Endothelial cell of umbilical vein (primary cell): ENCODE results near the gene UTF1. TPM values are rescaled to one million over a fixed set of nuclear protein-coding genes. Genes with fewer than 3 reads are reported as not detected.

Experiments used
- BruUV-seq: library from RNA; stranded (reverse); fragments of 400-500 nt; replicated peaks from 2 replicates; lab custom pipeline; 2021; lab: Mats Ljungman, UMichigan
- CTCF ChIA-PET: fragments of 300-600, 350-600 bp; sonication (Branson Sonifier 250); formaldehyde crosslinking; loops from one replicate; lab custom pipeline; 2021; ENCODE audit warnings: antibody characterized with exemption, inconsistent platforms; lab: Charles Lee
- POLR2A ChIA-PET: fragments of 300-600, 350-600 bp; sonication (Branson Sonifier 250); formaldehyde crosslinking; loops from one replicate; lab custom pipeline; 2021; ENCODE audit warnings: antibody characterized with exemption, inconsistent platforms; lab: Charles Lee
- DNase-seq: peaks from one replicate; pipeline ENCODE4 v3.0.0-alpha.2; 2011; ENCODE audit warnings: low read depth, low spot score
- FAIRE-seq: peaks from 2 replicates; lab custom pipeline; 2011; peaks lifted over from hg19 to GRCh38; lab: Jason Lieb, UNC
- H2AFZ ChIP-seq: 2 replicates; pipeline ENCODE4 v1.6.0; 2012; ENCODE audit warnings: low read depth, low read length, control low read depth, inconsistent platforms
- H3K27ac ChIP-seq: 2 replicates; pipeline ENCODE4 v1.5.1; 2011; ENCODE audit warnings: low read depth, mild to moderate bottlenecking, control low read depth, low read length, moderate library complexity; ENCODE audit not compliant: insufficient read depth
- H3K27me3 ChIP-seq, 2 experiments: 2 replicates each; pipeline versions ENCODE4 v1.6.0 to v1.6.1; 2011; ENCODE audit warnings: low read length in 2 of 2, mixed read lengths in 1 of 2; ENCODE audit not compliant: control insufficient read depth in 2 of 2, insufficient read depth in 2 of 2
- H3K36me3 ChIP-seq, 2 experiments: 2 replicates in 1 of 2; 3 replicates in 1 of 2; pipeline ENCODE4 v1.5.1; 2011; ENCODE audit warnings: low read length in 2 of 2, mild to moderate bottlenecking in 1 of 2, moderate library complexity in 1 of 2; ENCODE audit not compliant: control insufficient read depth in 2 of 2, insufficient read depth in 2 of 2; ENCODE audit errors: extremely low read depth in 1 of 2
- H3K4me1 ChIP-seq: 3 replicates; pipeline ENCODE4 v1.5.1; 2011; ENCODE audit warnings: mild to moderate bottlenecking, low read length; ENCODE audit not compliant: control insufficient read depth, insufficient read depth; ENCODE audit errors: extremely low read depth
- H3K4me2 ChIP-seq: 2 replicates; pipeline ENCODE4 v1.6.1; 2011; ENCODE audit warnings: low read length, control low read depth, mixed read lengths; ENCODE audit not compliant: insufficient read depth
- H3K4me3 ChIP-seq, 3 experiments: fragments of 200-600 bp in 1 of 3; sonication (generic), shearing (Covaris generic) in 1 of 3; replicated peaks in 1 of 3; 2 replicates each; pipeline ENCODE4 v1.5.1; 2011 to 2016; ENCODE audit warnings: control low read depth in 3 of 3, low read length in 3 of 3, mild to moderate bottlenecking in 2 of 3, inconsistent platforms in 1 of 3, low read depth in 1 of 3, moderate library complexity in 1 of 3; ENCODE audit not compliant: insufficient read depth in 1 of 3
- H3K79me2 ChIP-seq: 2 replicates; pipeline ENCODE4 v1.6.0; 2012; ENCODE audit warnings: low read length, inconsistent platforms; ENCODE audit not compliant: control insufficient read depth, insufficient read depth
- H3K9ac ChIP-seq: replicated peaks from 2 replicates; pipeline ENCODE3; 2011; ENCODE audit warnings: low read length, control low read depth; ENCODE audit not compliant: insufficient read depth; ENCODE audit errors: extremely low read depth
- H3K9me1 ChIP-seq: replicated peaks from 3 replicates; pipeline ENCODE4 v1.6.0; 2011; ENCODE audit warnings: mild to moderate bottlenecking, low read length; ENCODE audit not compliant: control insufficient read depth, insufficient read depth; ENCODE audit errors: extremely low read depth
- H3K9me3 ChIP-seq: replicated peaks from 2 replicates; pipeline ENCODE4 v1.5.1; 2012; ENCODE audit warnings: low read length, inconsistent platforms; ENCODE audit not compliant: control insufficient read depth, insufficient read depth
- H4K20me1 ChIP-seq: replicated peaks from 2 replicates; pipeline ENCODE3; 2011; ENCODE audit warnings: mild to moderate bottlenecking, low read length; ENCODE audit not compliant: control insufficient read depth, insufficient read depth; ENCODE audit errors: extremely low read depth
- EZH2 ChIP-seq: IDR thresholded peaks from 2 replicates; pipeline ENCODE4 v1.6.1; 2012; ENCODE audit warnings: borderline replicate concordance, low read depth, mild to moderate bottlenecking, moderate library complexity, low read length, inconsistent platforms; ENCODE audit not compliant: severe bottlenecking
- FOS ChIP-seq: IDR thresholded peaks from 2 replicates; pipeline ENCODE4 v1.6.1; 2011; ENCODE audit warnings: mild to moderate bottlenecking, low read length, moderate library complexity, borderline replicate concordance; ENCODE audit not compliant: insufficient read depth
- GATA2 ChIP-seq: IDR thresholded peaks from 2 replicates; pipeline ENCODE4 v1.7.0; 2011; ENCODE audit warnings: low read depth, mild to moderate bottlenecking, moderate library complexity, mixed read lengths, low read length; ENCODE audit not compliant: insufficient read length, insufficient read depth
- JUN ChIP-seq: IDR thresholded peaks from 2 replicates; pipeline ENCODE4 v1.6.1; 2011; ENCODE audit warnings: borderline replicate concordance, low read depth; ENCODE audit not compliant: insufficient read length, insufficient read depth
- MYC ChIP-seq: IDR thresholded peaks from one replicate; pipeline ENCODE4 v1.6.1; 2011; ENCODE audit warnings: mild to moderate bottlenecking, low read depth, low read length
- POLR2A ChIP-seq: IDR thresholded peaks from 2 replicates; pipeline ENCODE4 v1.6.1; 2012; ENCODE audit warnings: low read depth, mild to moderate bottlenecking, control low read depth, low read length
- POLR2AphosphoS5 ChIP-seq: IDR thresholded peaks from 2 replicates; pipeline ENCODE4 v1.6.1; 2012; ENCODE audit warnings: low read depth, mild to moderate bottlenecking, control low read depth, low read length, moderate library complexity; ENCODE audit not compliant: insufficient read depth
- dilution Hi-C: fragments of 300-500 bp; cut with MboI; formaldehyde crosslinking; loops from one replicate; pipeline ENCODE4 v1.15.0; 2019; ENCODE audit warnings: low sequenced_read_pairs; ENCODE audit not compliant: extremely low pct_ligation_motif_present
- intact Hi-C: fragments of 100-400 bp; cut with micrococcal nuclease; formaldehyde crosslinking; loops from one replicate; pipeline ENCODE4 v1.10.0; 2022
- polyA plus RNA-seq, 4 experiments: library from polyadenylated mRNA; depleted of rRNA in 3 of 4; stranded (reverse) in 3 of 4; unstranded in 1 of 4; fragments of >200 nt; gene quantifications; 2 replicates each; pipeline versions ENCODE4 v1.2.1 to v1.2.3, GENCODE V29; 2011 to 2012; ENCODE audit warnings: missing spikeins in 1 of 4
- total RNA-seq: library from RNA; stranded (reverse); gene quantifications from 2 replicates; pipeline ENCODE4 v1.2.3, GENCODE V29; 2021
- TF ChIP-seq, protein P1 (sequence below): IDR thresholded peaks from 2 replicates; pipeline ENCODE4 v1.6.1; 2011; ENCODE audit not compliant: insufficient read depth, insufficient read length
- TF ChIP-seq, protein P2 (sequence below), 2 donors: IDR thresholded peaks; 1 replicate in 1 of 2; 2 replicates in 1 of 2; pipeline ENCODE4 v1.5.1; 2011; ENCODE audit warnings: low read length in 2 of 2, mild to moderate bottlenecking in 2 of 2, moderate library complexity in 2 of 2, control low read depth in 1 of 2, inconsistent platforms in 1 of 2, low read depth in 1 of 2; ENCODE audit not compliant: insufficient read depth in 1 of 2; ENCODE audit errors: extremely low read depth in 1 of 2

Gene UTF1
- total and polyA plus RNA-seq, 2 donors (not counting 3 experiments of a cell fraction or from before 2014, with no cell fraction given): not detected

DNA sequence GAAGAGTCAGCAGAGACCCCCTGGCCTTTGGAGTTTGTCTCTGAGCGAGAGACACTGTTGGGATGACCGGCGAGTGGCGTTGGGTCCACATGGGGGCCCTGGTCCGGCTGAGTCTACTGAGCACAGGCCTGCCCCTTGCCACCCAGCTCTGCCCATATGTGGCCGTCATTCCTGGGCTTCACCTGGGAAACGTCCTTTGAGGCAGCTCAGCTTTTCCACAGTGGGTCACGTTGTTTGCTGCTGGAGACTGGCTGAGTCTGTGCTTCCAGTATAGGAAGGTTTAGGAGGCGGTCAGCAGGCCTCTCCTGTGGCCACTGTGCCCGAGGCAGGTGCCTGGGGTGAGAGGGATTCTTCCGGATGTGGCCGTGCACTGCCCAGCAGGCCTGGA is 29.6 kb downstream of the UTF1 start:
- TF ChIP-seq POLR2A (no peak), EZH2 (no peak), JUN (no peak), GATA2 (no peak), POLR2AphosphoS5 (no peak), MYC (no peak), FOS (no peak)
- TF ChIP-seq, protein P1, sequence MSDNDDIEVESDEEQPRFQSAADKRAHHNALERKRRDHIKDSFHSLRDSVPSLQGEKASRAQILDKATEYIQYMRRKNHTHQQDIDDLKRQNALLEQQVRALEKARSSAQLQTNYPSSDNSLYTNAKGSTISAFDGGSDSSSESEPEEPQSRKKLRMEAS: no peak
- TF ChIP-seq, protein P2, sequence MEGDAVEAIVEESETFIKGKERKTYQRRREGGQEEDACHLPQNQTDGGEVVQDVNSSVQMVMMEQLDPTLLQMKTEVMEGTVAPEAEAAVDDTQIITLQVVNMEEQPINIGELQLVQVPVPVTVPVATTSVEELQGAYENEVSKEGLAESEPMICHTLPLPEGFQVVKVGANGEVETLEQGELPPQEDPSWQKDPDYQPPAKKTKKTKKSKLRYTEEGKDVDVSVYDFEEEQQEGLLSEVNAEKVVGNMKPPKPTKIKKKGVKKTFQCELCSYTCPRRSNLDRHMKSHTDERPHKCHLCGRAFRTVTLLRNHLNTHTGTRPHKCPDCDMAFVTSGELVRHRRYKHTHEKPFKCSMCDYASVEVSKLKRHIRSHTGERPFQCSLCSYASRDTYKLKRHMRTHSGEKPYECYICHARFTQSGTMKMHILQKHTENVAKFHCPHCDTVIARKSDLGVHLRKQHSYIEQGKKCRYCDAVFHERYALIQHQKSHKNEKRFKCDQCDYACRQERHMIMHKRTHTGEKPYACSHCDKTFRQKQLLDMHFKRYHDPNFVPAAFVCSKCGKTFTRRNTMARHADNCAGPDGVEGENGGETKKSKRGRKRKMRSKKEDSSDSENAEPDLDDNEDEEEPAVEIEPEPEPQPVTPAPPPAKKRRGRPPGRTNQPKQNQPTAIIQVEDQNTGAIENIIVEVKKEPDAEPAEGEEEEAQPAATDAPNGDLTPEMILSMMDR (IDR thresholded peaks at IDR 0.05; ENCODE audit: extremely low read depth in 1 of 2, insufficient read depth in 1 of 2, low read depth in 1 of 2, low read length in 2 of 2): no peak
- Histone ChIP-seq H3K9me1 (no peaks in the 10 kb centered on the region), H3K9me3 (no peaks in the 10 kb centered on the region), H3K4me3 (no peak overlapping the region), H4K20me1 (no peaks in the 10 kb centered on the region), H3K9ac (no peak overlapping the region), H2AFZ (no peak overlapping the region), H3K79me2 (no peaks in the 10 kb centered on the region), H3K4me1 (peaks cover 26% of the 10 kb centered on the region), H3K4me2 (no peak overlapping the region), H3K36me3 (no peaks in the 10 kb centered on the region), H3K27ac (no peak overlapping the region), H3K27me3 (peaks cover 0 to 4% of the 10 kb centered on the region in 2 experiments)
- DNase-seq: no peak
- ChIA-PET CTCF (interaction anchor here (1.0 to 2.4 kb wide), 4 partner anchors 13 to 605 kb away, joined by 3 to 9 read pairs (median 4); no protein-coding TSS in a partner anchor), POLR2A (no interaction called here)
- dilution Hi-C loops (no loop called here), intact Hi-C loops (loop anchor here (1.0 kb wide), 2 partner anchors 34 to 48 kb away; no protein-coding TSS in a partner anchor)
- FAIRE-seq: no peak
- BruUV-seq: no TSS peak
